Measurements from ENCODE around the gene AGAP2. TPM values are rescaled to one million over a fixed set of nuclear protein-coding genes. Genes with fewer than 3 reads are reported as not detected.

Gene AGAP2
- total and polyA plus RNA-seq, 9 of the 15 experiments (the other 6 are each of a cell fraction or from before 2014, with no cell fraction given): 0.04 to 0.77 (median 0.28) TPM; not detected in 1

GRCh38 chr12:57762463-57762862 is 23.9 kb upstream of the AGAP2 start:
- POLR2A ChIA-PET: interaction anchor here (0.7 kb wide), 1 partner anchor 17 kb away, joined by 3 read pairs; no protein-coding TSS in a partner anchor
- CTCF ChIA-PET (ENCODE audit: low intra/inter-chr PET ratio): no interaction called here
- Histone ChIP-seq H3K4me3 (no peak overlapping the region), H2AFZ (ENCODE audit: low read depth, low read length) (no peak overlapping the region), H3K27me3 (ENCODE audit: control insufficient read depth in 2 of 2, insufficient read depth in 2 of 2, low read length in 2 of 2) (no peaks in the 10 kb centered on the region), H3K79me2 (ENCODE audit: control insufficient read depth, insufficient read depth, low read length) (no peaks in the 10 kb centered on the region), H3K9ac (ENCODE audit: insufficient read depth in 1 of 2, low read depth in 2 of 2, low read length in 2 of 2) (no peak overlapping the region), H3K4me2 (ENCODE audit: insufficient read depth, low read length) (no peak overlapping the region), H3K27ac (ENCODE audit: extremely low read depth, low read depth, low read length) (no peak overlapping the region), H3K9me1 (ENCODE audit: control insufficient read depth, insufficient read depth, low read length) (no peaks in the 10 kb centered on the region), H3K9me3 (replicated peaks; ENCODE audit: control insufficient read depth, insufficient read depth, low read depth, low read length) (no peaks in the 10 kb centered on the region), H3K36me3 (ENCODE audit: control insufficient read depth, insufficient read depth, low read length) (peaks cover 14% of the 10 kb centered on the region; the same call in 2 of the 3 replicates), H3K4me1 (replicated peaks in 1 of 2; ENCODE audit: control insufficient read depth in 2 of 2, insufficient read depth in 2 of 2, low read length in 2 of 2) (peaks cover 7 to 32% of the 10 kb centered on the region in 2 experiments), H4K20me1 (replicated peaks; ENCODE audit: control insufficient read depth, insufficient read depth, low read length) (no peaks in the 10 kb centered on the region)
- DNase-seq (ENCODE audit: extremely low read depth in 1 of 4, low spot score in 3 of 4) (no peak), ATAC-seq (no peak), FAIRE-seq (no peak)
- TF ChIP-seq ZNF589 (CRISPR knock-in tag; IDR thresholded peaks at IDR 0.05; ENCODE audit: low read depth): no peak
- whole genome bisulfite sequencing (ENCODE audit: insufficient coverage, low coverage, missing lambda C conversion rate): 56% methylated on average over 2 of the region's 2 CpGs
- intact Hi-C loops (cut with micrococcal nuclease) (no loop called here), in situ Hi-C loops (cut with MboI) (no loop called here)
- no TSS peak for BruUV-seq (replicated peaks)

- no peak for FAIRE-seq
- in situ Hi-C loops (cut with MboI): no loop called here
Observed at GRCh38 chr12:57761391-57761998, 23.0 kb upstream of the AGAP2 start.

More at GRCh38 chr12:57761391-57761998, 23.0 kb upstream of the AGAP2 start:
- no TSS peak for BruUV-seq (replicated peaks)
- Histone ChIP-seq H3K9me1 (ENCODE audit: control insufficient read depth, insufficient read depth, low read length) (no peaks in the 10 kb centered on the region), H3K4me2 (ENCODE audit: insufficient read depth, low read length) (no peak overlapping the region), H3K4me1 (replicated peaks in 1 of 2; ENCODE audit: control insufficient read depth in 2 of 2, insufficient read depth in 2 of 2, low read length in 2 of 2) (peaks cover 1 to 31% of the 10 kb centered on the region in 2 experiments; a peak in 4 of 5 replicates), H3K36me3 (ENCODE audit: control insufficient read depth, insufficient read depth, low read length) (peaks cover 15% of the 10 kb centered on the region; the same call in 2 of the 3 replicates), H3K9ac (ENCODE audit: insufficient read depth in 1 of 2, low read depth in 2 of 2, low read length in 2 of 2) (no peak overlapping the region), H2AFZ (ENCODE audit: low read depth, low read length) (no peak overlapping the region), H3K79me2 (ENCODE audit: control insufficient read depth, insufficient read depth, low read length) (peaks cover 2% of the 10 kb centered on the region; the same call in 1 of the 3 replicates), H3K27ac (ENCODE audit: extremely low read depth, low read depth, low read length) (no peak overlapping the region), H4K20me1 (replicated peaks; ENCODE audit: control insufficient read depth, insufficient read depth, low read length) (no peaks in the 10 kb centered on the region), H3K4me3 (no peak overlapping the region), H3K27me3 (ENCODE audit: control insufficient read depth in 2 of 2, insufficient read depth in 2 of 2, low read length in 2 of 2) (no peaks in the 10 kb centered on the region), H3K9me3 (replicated peaks; ENCODE audit: control insufficient read depth, insufficient read depth, low read depth, low read length) (no peaks in the 10 kb centered on the region)
- CTCF ChIA-PET (ENCODE audit: low intra/inter-chr PET ratio): no interaction called here
- intact Hi-C loops (cut with micrococcal nuclease): no loop called here
- TF ChIP-seq CXXC5 (CRISPR knock-in tag; IDR thresholded peaks at IDR 0.05) (no peak), MAFF (IDR thresholded peaks at IDR 0.05; ENCODE audit: low read length) (0 out of 2 replicates have a peak, but pooled peaks have one; percentile 6), ZNF316 (IDR thresholded peaks at IDR 0.05) (peak; percentile 41; the same call in 1 of the 2 replicates), KDM4B (IDR thresholded peaks at IDR 0.05; ENCODE audit: borderline replicate concordance in 2 of 2, low read depth in 1 of 2) (no peak), ZNF224 (CRISPR knock-in tag; IDR thresholded peaks at IDR 0.05) (no peak), SFPQ (IDR thresholded peaks at IDR 0.05; ENCODE audit: low read depth, low read length) (no peak)
- 55% methylated on average over 4 of the region's 4 CpGs for WGBS (ENCODE audit: insufficient coverage, low coverage, missing lambda C conversion rate)
- ATAC-seq: no peak
- POLR2A ChIA-PET: interaction anchor here (1.3 to 2.3 kb wide), 2 partner anchors 11 to 17 kb away, joined by 4 to 11 read pairs; partner anchors contain the start of genes EEF1AKMT3, METTL1 and TSPAN31
- no peak for DNase-seq (ENCODE audit: extremely low read depth in 1 of 4, low spot score in 3 of 4)
